Keratinocyte (primary cell): ENCODE data around the gene EBLN2.

ENCODE experiments used
- CTCF ChIP-seq, 3 experiments: IDR thresholded peaks in 1 of 3; conservative IDR thresholded peaks in 1 of 3; optimal IDR thresholded peaks in 1 of 3; 2 replicates in 2 of 3; 3 replicates in 1 of 3; pipeline versions ENCODE3 to v1.5.1; 2011; ENCODE audit warnings: low read length in 3 of 3, mild to moderate bottlenecking in 3 of 3, moderate library complexity in 2 of 3, control low read depth in 1 of 3, inconsistent platforms in 1 of 3; ENCODE audit not compliant: insufficient read depth in 2 of 3; ENCODE audit errors: extremely low read depth in 1 of 3
- EZH2 ChIP-seq: IDR thresholded peaks from one replicate; pipeline ENCODE4 v1.6.1; 2012; ENCODE audit warnings: inconsistent platforms, mild to moderate bottlenecking, low read length, moderate library complexity

- TF ChIP-seq CTCF (optimal IDR thresholded peaks at IDR 0.05 in 1 of 3, IDR thresholded peaks at IDR 0.05 in 1 of 3, conservative IDR thresholded peaks at IDR 0.05 in 1 of 3; ENCODE audit: extremely low read depth in 1 of 3, insufficient read depth in 2 of 3, low read length in 3 of 3) = no peak
- TF ChIP-seq EZH2 = no peak
Observed at GRCh38 chr3:73036694-73037591, 24.5 kb upstream of the EBLN2 start.
